ENCODE data around the gene NR6A1.
A peak's percentile ranks its signal among the peaks of the same experiment; 100 is the strongest.

NR6A1 gene

DNA sequence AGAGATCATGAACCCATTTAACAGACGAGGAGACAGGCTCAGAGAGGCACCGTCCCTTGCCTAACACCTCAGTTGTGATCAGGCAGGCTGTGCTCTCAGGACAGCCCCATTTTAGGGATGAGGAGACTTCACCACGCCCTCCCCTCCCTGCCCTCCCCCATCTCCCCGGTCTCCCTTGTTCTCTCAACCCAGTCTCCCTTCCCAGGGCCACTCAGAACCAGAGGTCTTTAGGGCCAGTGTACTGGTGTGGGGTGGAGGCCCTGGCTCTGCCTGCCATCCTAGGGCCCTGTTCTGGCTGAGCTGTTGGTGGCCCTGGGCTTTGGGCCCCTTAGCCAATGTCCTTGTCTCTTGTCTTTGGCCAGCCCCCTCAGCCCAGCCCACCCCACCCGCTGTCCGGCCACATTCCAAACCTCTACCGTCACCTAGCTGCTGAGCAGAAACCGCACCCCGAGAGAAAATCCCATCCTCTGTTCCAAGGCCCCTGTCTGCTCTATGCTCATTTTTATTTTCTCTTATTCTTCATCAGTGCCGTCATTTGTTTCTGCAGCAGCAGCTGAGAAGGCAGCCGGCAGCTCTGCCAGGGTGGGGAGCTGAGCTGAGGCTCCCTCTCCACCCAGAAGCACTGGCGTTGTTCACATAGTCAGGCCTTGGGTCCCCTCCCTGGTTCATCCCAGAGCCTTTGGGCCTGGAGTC is 39.7 kb upstream of the NR6A1 start:
- DNase-seq (ENCODE audit: low spot score) = peak; percentile 54
- H3K4me1 ChIP-seq (ENCODE audit: control insufficient read depth in 2 of 2, insufficient read depth in 1 of 2, low read depth in 1 of 2, low read length in 2 of 2) = peaks cover 21 to 28% of the 10 kb centered on the region in 2 donors
- H4K8ac ChIP-seq (ENCODE audit: low read depth, low read length) = no peak overlapping the region
- H3K27ac ChIP-seq (replicated peaks; ENCODE audit: low read length) = peak overlapping the region; percentile 8
- WGBS, 2 donors (ENCODE audit: extremely low coverage in 2 of 2, insufficient read length in 2 of 2, insufficient replicate concordance in 1 of 2) = no CpG with 5 or more reads among the region's 12 CpGs
- H3K4me2 ChIP-seq (ENCODE audit: insufficient read depth, low read length, poor library complexity, severe bottlenecking) = no peak overlapping the region
- peak overlapping the region; percentile 96 for H2BK15ac ChIP-seq (ENCODE audit: low read length)
- peak overlapping the region; percentile 74 for H4K91ac ChIP-seq (ENCODE audit: low read depth, low read length, poor library complexity)
- peak overlapping the region; percentile 81 for H2AFZ ChIP-seq (ENCODE audit: low read length)
- H3K18ac ChIP-seq (ENCODE audit: low read length) = peak overlapping the region; percentile 90
- H3K9ac ChIP-seq (ENCODE audit: low read depth, low read length, poor library complexity) = peak overlapping the region; percentile 1
- H2BK12ac ChIP-seq (ENCODE audit: low read length) = peak overlapping the region; percentile 99
- H3K79me1 ChIP-seq (ENCODE audit: low read depth, low read length) = no peaks in the 10 kb centered on the region
- peak overlapping the region; percentile 98 for H3K23ac ChIP-seq (ENCODE audit: low read depth, low read length, poor library complexity)
- H3K4me3 ChIP-seq (ENCODE audit: low read length in 2 of 2) = peak overlapping the region in 1 of 2 donors; percentile 9
- H2BK5ac ChIP-seq (ENCODE audit: low read length) = peak overlapping the region; percentile 4
- no peaks in the 10 kb centered on the region for H3K36me3 ChIP-seq (replicated peaks in 1 of 2; ENCODE audit: control insufficient read depth in 2 of 2, insufficient read depth in 2 of 2, low read length in 2 of 2)
- peak overlapping the region; percentile 97 for H2BK120ac ChIP-seq (ENCODE audit: low read depth, low read length)
- H3K27me3 ChIP-seq (ENCODE audit: control insufficient read depth in 3 of 3, insufficient read depth in 3 of 3, low read depth in 1 of 3, low read length in 3 of 3) = no peaks in the 10 kb centered on the region
- peaks cover 0 to 5% of the 10 kb centered on the region in 2 donors for H3K9me3 ChIP-seq (replicated peaks in 1 of 2; ENCODE audit: control insufficient read depth in 2 of 2, insufficient read depth in 1 of 2, low read depth in 1 of 2, low read length in 2 of 2)
- H3K14ac ChIP-seq (ENCODE audit: low read length) = peak overlapping the region; percentile 73
- peak overlapping the region; percentile 99 for H2AK5ac ChIP-seq (ENCODE audit: low read depth, low read length)
- no peak overlapping the region for H3K4ac ChIP-seq (ENCODE audit: low read length)

DNA sequence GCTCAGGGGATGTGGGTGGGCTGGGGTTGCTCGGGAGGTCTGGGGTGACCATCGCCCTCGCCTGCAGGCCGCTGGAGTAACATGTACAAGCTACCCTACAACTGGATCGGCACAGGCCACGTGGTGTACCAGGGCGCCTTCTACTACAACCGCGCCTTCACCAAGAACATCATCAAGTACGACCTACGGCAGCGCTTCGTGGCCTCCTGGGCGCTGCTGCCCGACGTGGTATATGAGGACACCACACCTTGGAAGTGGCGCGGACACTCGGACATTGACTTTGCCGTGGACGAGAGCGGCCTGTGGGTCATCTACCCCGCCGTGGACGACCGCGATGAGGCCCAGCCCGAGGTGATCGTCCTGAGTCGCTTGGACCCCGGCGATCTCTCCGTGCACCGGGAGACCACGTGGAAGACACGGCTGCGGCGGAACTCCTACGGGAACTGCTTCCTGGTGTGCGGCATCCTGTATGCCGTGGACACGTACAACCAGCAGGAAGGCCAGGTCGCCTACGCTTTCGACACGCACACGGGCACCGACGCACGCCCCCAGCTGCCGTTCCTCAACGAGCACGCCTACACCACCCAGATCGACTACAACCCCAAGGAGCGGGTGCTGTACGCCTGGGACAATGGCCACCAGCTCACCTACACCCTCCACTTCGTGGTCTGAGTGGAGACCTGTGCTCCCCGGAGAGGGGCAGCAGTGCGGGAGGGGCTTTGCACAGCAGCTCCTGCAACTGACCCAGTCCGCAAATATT is 38.8 kb upstream of the NR6A1 start:
- DNase-seq (ENCODE audit: low spot score) = no peak
- Histone ChIP-seq H3K27ac (replicated peaks; ENCODE audit: low read length) (no peak overlapping the region), H3K79me1 (ENCODE audit: low read depth, low read length) (no peaks in the 10 kb centered on the region)

DNA sequence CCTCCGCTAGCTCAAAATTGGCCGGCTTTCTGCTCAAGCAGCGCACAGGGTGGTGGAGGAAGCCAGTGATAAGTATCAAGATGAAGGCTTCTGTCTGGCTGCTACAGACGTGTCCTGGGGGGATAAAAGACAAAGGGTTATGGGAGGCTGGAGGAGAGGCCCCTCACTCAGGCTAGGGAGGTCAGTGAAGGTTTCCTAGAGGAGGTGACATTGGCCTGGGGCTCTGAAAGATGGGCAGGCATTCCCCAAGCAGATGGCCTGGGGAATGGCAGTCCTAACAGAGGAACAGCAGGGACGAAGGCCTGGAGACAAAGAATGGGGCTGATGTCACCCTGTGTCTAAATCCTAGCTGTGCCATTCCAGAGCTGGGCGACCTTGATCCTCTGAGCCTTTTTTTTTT is 38.1 kb upstream of the NR6A1 start:
- Histone ChIP-seq H3K9ac (ENCODE audit: low read depth, low read length, poor library complexity) (no peak overlapping the region), H3K27ac (replicated peaks; ENCODE audit: low read length) (no peak overlapping the region), H3K4ac (ENCODE audit: low read length) (no peak overlapping the region), H3K4me2 (ENCODE audit: insufficient read depth, low read length, poor library complexity, severe bottlenecking) (no peak overlapping the region), H2AFZ (ENCODE audit: low read length) (no peak overlapping the region), H3K14ac (ENCODE audit: low read length) (no peak overlapping the region), H2AK5ac (ENCODE audit: low read depth, low read length) (no peak overlapping the region), H2BK12ac (ENCODE audit: low read length) (no peak overlapping the region), H3K18ac (ENCODE audit: low read length) (no peak overlapping the region), H4K8ac (ENCODE audit: low read depth, low read length) (no peak overlapping the region), H2BK120ac (ENCODE audit: low read depth, low read length) (no peak overlapping the region), H4K91ac (ENCODE audit: low read depth, low read length, poor library complexity) (no peak overlapping the region), H3K23ac (ENCODE audit: low read depth, low read length, poor library complexity) (no peak overlapping the region), H3K4me1 (ENCODE audit: control insufficient read depth in 2 of 2, insufficient read depth in 1 of 2, low read depth in 1 of 2, low read length in 2 of 2) (peaks cover 21 to 28% of the 10 kb centered on the region in 2 donors), H3K4me3 (ENCODE audit: low read length in 2 of 2) (no peak overlapping the region), H3K9me3 (replicated peaks in 1 of 2; ENCODE audit: control insufficient read depth in 2 of 2, insufficient read depth in 1 of 2, low read depth in 1 of 2, low read length in 2 of 2) (peaks cover 0 to 5% of the 10 kb centered on the region in 2 donors), H2BK5ac (ENCODE audit: low read length) (no peak overlapping the region), H3K79me1 (ENCODE audit: low read depth, low read length) (no peaks in the 10 kb centered on the region), H3K36me3 (replicated peaks in 1 of 2; ENCODE audit: control insufficient read depth in 2 of 2, insufficient read depth in 2 of 2, low read length in 2 of 2) (no peaks in the 10 kb centered on the region), H2BK15ac (ENCODE audit: low read length) (no peak overlapping the region), H3K27me3 (ENCODE audit: control insufficient read depth in 3 of 3, insufficient read depth in 3 of 3, low read depth in 1 of 3, low read length in 3 of 3) (no peaks in the 10 kb centered on the region)
- DNase-seq (ENCODE audit: low spot score) = no peak
- WGBS, 2 donors (ENCODE audit: extremely low coverage in 2 of 2, insufficient read length in 2 of 2, insufficient replicate concordance in 1 of 2) = no CpG with 5 or more reads among the region's 6 CpGs

More for the DNA sequence above, 38.8 kb upstream of the NR6A1 start:
- Histone ChIP-seq H3K9ac (ENCODE audit: low read depth, low read length, poor library complexity) (peak overlapping the region; percentile 34), H3K9me3 (replicated peaks in 1 of 2; ENCODE audit: control insufficient read depth in 2 of 2, insufficient read depth in 1 of 2, low read depth in 1 of 2, low read length in 2 of 2) (peaks cover 0 to 5% of the 10 kb centered on the region in 2 donors), H2AFZ (ENCODE audit: low read length) (peak overlapping the region; percentile 81), H3K36me3 (replicated peaks in 1 of 2; ENCODE audit: control insufficient read depth in 2 of 2, insufficient read depth in 2 of 2, low read length in 2 of 2) (no peaks in the 10 kb centered on the region), H3K18ac (ENCODE audit: low read length) (peak overlapping the region; percentile 90), H2BK120ac (ENCODE audit: low read depth, low read length) (peak overlapping the region; percentile 97), H2BK15ac (ENCODE audit: low read length) (peak overlapping the region; percentile 96), H3K4me3 (ENCODE audit: low read length in 2 of 2) (peak overlapping the region in 1 of 2 donors; percentile 13), H3K4me2 (ENCODE audit: insufficient read depth, low read length, poor library complexity, severe bottlenecking) (no peak overlapping the region), H2BK12ac (ENCODE audit: low read length) (peak overlapping the region; percentile 99), H3K4me1 (ENCODE audit: control insufficient read depth in 2 of 2, insufficient read depth in 1 of 2, low read depth in 1 of 2, low read length in 2 of 2) (peaks cover 21 to 28% of the 10 kb centered on the region in 2 donors), H3K27me3 (ENCODE audit: control insufficient read depth in 3 of 3, insufficient read depth in 3 of 3, low read depth in 1 of 3, low read length in 3 of 3) (no peaks in the 10 kb centered on the region), H3K23ac (ENCODE audit: low read depth, low read length, poor library complexity) (peak overlapping the region; percentile 98), H4K91ac (ENCODE audit: low read depth, low read length, poor library complexity) (peak overlapping the region; percentile 75), H3K4ac (ENCODE audit: low read length) (peak overlapping the region; percentile 99), H4K8ac (ENCODE audit: low read depth, low read length) (peak overlapping the region; percentile 87), H3K14ac (ENCODE audit: low read length) (no peak overlapping the region), H2AK5ac (ENCODE audit: low read depth, low read length) (peak overlapping the region; percentile 99), H2BK5ac (ENCODE audit: low read length) (peak overlapping the region; percentile 4)
- no CpG with 5 or more reads among the region's 60 CpGs for WGBS, 2 donors (ENCODE audit: extremely low coverage in 2 of 2, insufficient read length in 2 of 2, insufficient replicate concordance in 1 of 2)

Data from neuronal stem cell (in vitro differentiated cells).